Activated B cell treated with CpG ODN at 0.5 μM for 24 hours (primary cell): ENCODE results near the gene ARIH1. TPM values are rescaled to one million over a fixed set of nuclear protein-coding genes. Genes with fewer than 3 reads are reported as not detected.

Experiments used
- ATAC-seq: fragments of 200-7000 bp; cut with Tn5 transposase; one replicate; pipeline ENCODE4 v1.10.0; 2021; ENCODE audit warnings: low read depth, mild to moderate bottlenecking, moderate library complexity
- CTCF ChIA-PET: fragments of 350-600 bp; sonication (Branson Sonifier 250); formaldehyde crosslinking; loops from one replicate; lab custom pipeline; 2021; ENCODE audit warnings: antibody characterized with exemption; lab: Charles Lee
- POLR2A ChIA-PET: fragments of 350-600 bp; sonication (Branson Sonifier 250); formaldehyde crosslinking; loops from one replicate; lab custom pipeline; 2021; ENCODE audit warnings: antibody characterized with exemption; lab: Charles Lee
- DNase-seq: peaks from one replicate; pipeline ENCODE4 v3.0.0; 2022
- H3K27ac Mint-ChIP-seq: one replicate; pipeline ENCODE4 v1.8.0; 2020; ENCODE audit warnings: mixed read lengths
- H3K27me3 Mint-ChIP-seq: one replicate; pipeline ENCODE4 v1.8.0; 2021; ENCODE audit warnings: mixed read lengths
- H3K36me3 Mint-ChIP-seq: one replicate; pipeline ENCODE4 v1.8.0; 2021; ENCODE audit warnings: low read depth, mixed read lengths
- H3K4me1 Mint-ChIP-seq: one replicate; pipeline ENCODE4 v1.8.0; 2021; ENCODE audit warnings: mixed read lengths
- H3K4me3 Mint-ChIP-seq: one replicate; pipeline ENCODE4 v1.8.0; 2020; ENCODE audit warnings: mild to moderate bottlenecking, mixed read lengths
- H3K9me3 Mint-ChIP-seq: one replicate; pipeline ENCODE4 v1.8.0; 2020; ENCODE audit warnings: mixed read lengths
- intact Hi-C: fragments of 100-400 bp; cut with micrococcal nuclease; formaldehyde crosslinking; loops from one replicate; pipeline ENCODE4 v1.15.1; 2024
- total RNA-seq: library from RNA; stranded (reverse); gene quantifications from 2 replicates; pipeline ENCODE4 v1.2.3, GENCODE V29; 2022
- TF ChIP-seq, protein P1 (sequence below): fragments of 200-600 bp; IDR thresholded peaks from one replicate; pipeline ENCODE4 v1.8.0; 2022; ENCODE audit warnings: antibody characterized with exemption, mild to moderate bottlenecking

The ARIH1 gene
- total RNA-seq, 1 donor from 2014 or later: 159 TPM

GRCh38 chr15:72541674-72542073 lies 67.5 kb downstream of the ARIH1 start:
- TF ChIP-seq, protein P1, sequence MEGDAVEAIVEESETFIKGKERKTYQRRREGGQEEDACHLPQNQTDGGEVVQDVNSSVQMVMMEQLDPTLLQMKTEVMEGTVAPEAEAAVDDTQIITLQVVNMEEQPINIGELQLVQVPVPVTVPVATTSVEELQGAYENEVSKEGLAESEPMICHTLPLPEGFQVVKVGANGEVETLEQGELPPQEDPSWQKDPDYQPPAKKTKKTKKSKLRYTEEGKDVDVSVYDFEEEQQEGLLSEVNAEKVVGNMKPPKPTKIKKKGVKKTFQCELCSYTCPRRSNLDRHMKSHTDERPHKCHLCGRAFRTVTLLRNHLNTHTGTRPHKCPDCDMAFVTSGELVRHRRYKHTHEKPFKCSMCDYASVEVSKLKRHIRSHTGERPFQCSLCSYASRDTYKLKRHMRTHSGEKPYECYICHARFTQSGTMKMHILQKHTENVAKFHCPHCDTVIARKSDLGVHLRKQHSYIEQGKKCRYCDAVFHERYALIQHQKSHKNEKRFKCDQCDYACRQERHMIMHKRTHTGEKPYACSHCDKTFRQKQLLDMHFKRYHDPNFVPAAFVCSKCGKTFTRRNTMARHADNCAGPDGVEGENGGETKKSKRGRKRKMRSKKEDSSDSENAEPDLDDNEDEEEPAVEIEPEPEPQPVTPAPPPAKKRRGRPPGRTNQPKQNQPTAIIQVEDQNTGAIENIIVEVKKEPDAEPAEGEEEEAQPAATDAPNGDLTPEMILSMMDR: no peak
- DNase-seq (no peak), ATAC-seq (no peak)
- Mint-ChIP-seq H3K4me3 (no peak overlapping the region), H3K27me3 (no peaks in the 10 kb centered on the region), H3K27ac (no peak overlapping the region), H3K9me3 (peaks cover 11% of the 10 kb centered on the region), H3K36me3 (peaks cover 46% of the 10 kb centered on the region), H3K4me1 (peaks cover 8% of the 10 kb centered on the region)
- ChIA-PET CTCF (no interaction called here), POLR2A (no interaction called here)
- intact Hi-C loops: no loop called here

DNA sequence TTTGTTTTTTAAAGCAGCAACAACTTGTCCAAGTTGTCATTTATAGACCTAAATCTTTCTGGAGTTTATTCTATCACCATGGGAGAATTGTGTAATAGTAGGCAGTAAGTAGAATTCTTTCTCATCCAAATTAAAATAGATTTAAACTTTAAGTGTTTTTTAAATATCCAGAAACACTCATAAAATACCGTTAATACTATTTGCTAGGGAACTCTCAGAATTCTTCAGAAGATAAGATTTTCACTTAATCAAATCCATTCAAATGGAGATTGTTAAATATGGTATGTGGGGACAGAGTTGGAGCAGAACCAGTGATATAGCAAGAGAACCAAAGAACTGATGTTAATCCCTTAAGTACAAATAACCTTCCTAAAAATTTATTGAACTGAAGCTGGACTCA lies 71.0 kb downstream of the ARIH1 start:
- ChIA-PET POLR2A (no interaction called here), CTCF (no interaction called here)

DNA sequence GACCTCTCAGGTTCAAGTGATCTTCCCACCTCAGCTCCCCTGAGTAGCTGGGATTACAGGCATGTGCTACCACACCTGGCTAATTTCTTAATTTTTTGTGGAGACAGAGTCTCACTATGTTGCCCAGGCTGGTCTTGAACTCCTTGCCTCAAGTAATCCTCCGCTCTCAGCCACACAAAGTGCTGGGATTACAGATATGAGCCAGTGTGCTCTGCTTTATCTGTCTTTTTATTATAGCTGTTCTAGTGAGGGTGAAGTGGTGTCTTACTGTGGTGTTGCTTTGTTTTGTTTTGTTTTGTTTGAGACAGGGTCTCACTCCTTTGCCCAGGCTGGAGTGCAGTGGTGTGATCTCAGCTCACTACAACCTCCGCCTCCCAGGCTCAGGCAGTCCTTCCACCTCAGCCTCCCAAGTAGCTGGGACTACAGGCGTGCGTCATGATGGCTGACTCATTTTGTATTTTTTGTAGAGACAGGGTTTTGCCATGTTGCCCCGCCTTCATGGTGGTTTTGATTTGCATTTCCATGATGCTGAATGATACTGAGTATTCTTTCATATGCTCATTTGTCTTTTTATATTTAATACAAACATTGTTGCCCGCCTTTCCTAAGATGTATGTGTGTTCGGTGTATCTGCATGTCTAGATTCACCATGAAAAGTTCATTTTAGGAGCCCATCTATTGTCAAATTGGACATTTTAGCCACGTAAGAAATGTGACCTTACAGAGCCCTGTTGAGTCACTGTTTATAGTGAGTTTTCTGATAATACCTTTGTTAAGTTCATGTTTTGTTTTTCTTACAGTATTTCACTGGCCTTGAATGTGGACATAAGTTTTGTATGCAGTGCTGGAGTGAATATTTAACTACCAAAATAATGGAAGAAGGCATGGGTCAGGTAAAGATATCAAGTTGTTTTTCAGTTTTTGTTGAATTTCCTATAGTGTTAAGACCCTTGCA lies 80.6 kb downstream of the ARIH1 start:
- no peaks in the 10 kb centered on the region for H3K9me3 Mint-ChIP-seq
- peaks cover 8% of the 10 kb centered on the region for H3K4me1 Mint-ChIP-seq
- ATAC-seq (peak; percentile 34), DNase-seq (no peak)
- TF ChIP-seq, protein P1: no peak
- H3K4me3 Mint-ChIP-seq: no peak overlapping the region
- ChIA-PET CTCF (no interaction called here), POLR2A (no interaction called here)
- H3K36me3 Mint-ChIP-seq: peaks cover 52% of the 10 kb centered on the region
- H3K27me3 Mint-ChIP-seq: no peaks in the 10 kb centered on the region
- intact Hi-C loops: no loop called here
- H3K27ac Mint-ChIP-seq: no peak overlapping the region

More for the DNA sequence above, 71.0 kb downstream of the ARIH1 start:
- Mint-ChIP-seq H3K27ac (no peak overlapping the region), H3K9me3 (peaks cover 5% of the 10 kb centered on the region), H3K4me1 (peaks cover 16% of the 10 kb centered on the region), H3K36me3 (peaks cover 59% of the 10 kb centered on the region), H3K27me3 (no peaks in the 10 kb centered on the region), H3K4me3 (no peak overlapping the region)
- ATAC-seq: no peak
- no peak for DNase-seq
- TF ChIP-seq, protein P1: no peak
- intact Hi-C loops: no loop called here

DNA sequence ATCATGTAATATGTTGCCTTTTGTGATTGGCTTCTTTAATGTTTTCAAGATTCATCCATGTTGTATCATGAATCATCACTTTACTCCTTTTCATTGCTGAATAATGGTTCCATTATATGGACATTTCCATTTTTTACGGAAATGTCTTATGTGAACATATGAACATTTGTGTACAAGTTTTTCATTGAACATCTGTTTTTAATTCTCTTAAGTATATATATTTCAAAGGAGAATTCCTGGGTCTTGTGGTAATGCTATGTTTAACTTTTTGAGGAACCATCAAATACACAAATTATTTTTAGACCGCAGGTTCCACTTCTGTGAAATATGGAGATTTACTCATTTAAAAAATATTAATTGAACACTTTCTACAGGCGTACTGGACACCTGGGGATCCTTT lies 85.7 kb downstream of the ARIH1 start:
- CTCF ChIA-PET: no interaction called here
- H3K36me3 Mint-ChIP-seq: peaks cover 83% of the 10 kb centered on the region
- no peak overlapping the region for H3K27ac Mint-ChIP-seq

DNA sequence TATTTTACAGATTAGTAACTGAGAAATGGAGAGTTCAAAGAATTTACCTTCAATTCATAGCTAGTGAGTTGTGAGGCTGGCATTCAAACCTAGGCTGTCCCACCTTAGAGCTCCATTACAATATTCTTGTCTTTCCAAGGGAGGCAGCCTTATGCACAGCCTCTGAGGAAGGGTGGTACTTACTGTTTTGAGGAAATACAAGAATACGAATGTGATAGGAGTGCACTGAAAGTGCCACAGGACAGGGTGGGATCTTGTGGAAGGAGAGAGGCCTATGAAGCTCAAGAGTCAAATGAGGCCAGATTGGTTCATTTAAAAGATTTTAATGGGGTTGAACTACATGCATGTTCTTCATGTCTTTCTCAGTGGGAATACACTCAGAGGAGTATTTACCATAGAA lies 86.3 kb downstream of the ARIH1 start:
- Mint-ChIP-seq H3K4me1 (no peaks in the 10 kb centered on the region), H3K4me3 (no peak overlapping the region), H3K36me3 (peaks cover 80% of the 10 kb centered on the region), H3K27me3 (no peaks in the 10 kb centered on the region), H3K9me3 (no peaks in the 10 kb centered on the region), H3K27ac (no peak overlapping the region)
- ChIA-PET POLR2A (no interaction called here), CTCF (no interaction called here)
- DNase-seq (no peak), ATAC-seq (no peak)
- TF ChIP-seq, protein P1: no peak
- intact Hi-C loops: no loop called here

More for the DNA sequence above, 85.7 kb downstream of the ARIH1 start:
- DNase-seq (no peak), ATAC-seq (no peak)
- no peaks in the 10 kb centered on the region for H3K9me3 Mint-ChIP-seq
- no peak overlapping the region for H3K4me3 Mint-ChIP-seq
- peaks cover 3% of the 10 kb centered on the region for H3K4me1 Mint-ChIP-seq
- intact Hi-C loops: no loop called here
- TF ChIP-seq, protein P1: no peak
- H3K27me3 Mint-ChIP-seq: no peaks in the 10 kb centered on the region
- POLR2A ChIA-PET: no interaction called here
